Activated CD8-positive, alpha-beta memory T cell treated with anti-CD3 and anti-CD28 coated beads, Interleukin-2, amount 50 U/mL, for 24 hours (primary cell): ENCODE data around the gene NCF4.

Source experiments
- DNase-seq: peaks from one replicate; pipeline ENCODE4 v3.0.0-alpha.2; 2020; ENCODE audit errors: extremely low read depth

The NCF4 gene

DNA sequence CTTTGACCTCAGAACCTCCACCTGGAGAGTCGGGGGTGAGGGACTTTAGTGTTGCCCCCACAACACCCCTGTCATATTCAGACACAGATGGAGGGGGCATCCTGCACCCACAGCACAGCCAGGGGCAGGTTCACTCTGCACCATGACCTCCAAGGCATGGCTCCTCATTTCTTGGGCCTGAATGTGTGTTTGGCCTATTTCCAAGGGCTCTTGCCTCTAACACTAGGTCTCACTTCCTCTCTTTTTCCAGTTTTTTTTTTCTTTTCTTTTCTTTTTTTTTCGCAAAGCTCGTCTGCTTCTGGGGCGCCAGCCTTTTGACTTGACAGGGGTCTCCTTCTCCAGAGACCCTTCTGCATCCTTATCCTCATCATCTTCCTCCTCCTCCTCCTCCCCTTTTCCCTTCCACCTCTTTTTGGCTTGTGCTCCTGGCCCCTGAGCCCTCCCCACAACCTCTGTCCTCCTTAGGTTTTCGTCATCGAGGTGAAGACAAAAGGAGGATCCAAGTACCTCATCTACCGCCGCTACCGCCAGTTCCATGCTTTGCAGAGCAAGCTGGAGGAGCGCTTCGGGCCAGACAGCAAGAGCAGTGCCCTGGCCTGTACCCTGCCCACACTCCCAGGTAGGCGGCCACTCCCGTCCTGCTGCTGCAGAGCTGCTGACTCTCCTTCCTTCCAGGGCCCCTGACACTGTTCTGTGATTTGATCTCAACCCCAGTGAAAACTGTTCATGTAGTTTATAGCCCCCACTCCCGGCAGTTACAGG, 3.8 kb downstream of the NCF4 start:
- DNase-seq = no peak

- DNase-seq = no peak
Measured at GRCh38 chr22:36865346-36865745, 4.5 kb downstream of the NCF4 start.

- no peak for DNase-seq
Measured at GRCh38 chr22:36867695-36868094, 6.9 kb downstream of the NCF4 start.

GRCh38 chr22:36868546-36869181, 7.9 kb downstream of the NCF4 start:
- no peak for DNase-seq

GRCh38 chr22:36870250-36870649, 9.4 kb downstream of the NCF4 start:
- no peak for DNase-seq

GRCh38 chr22:36871669-36872081, 10.9 kb downstream of the NCF4 start:
- DNase-seq = no peak

DNA sequence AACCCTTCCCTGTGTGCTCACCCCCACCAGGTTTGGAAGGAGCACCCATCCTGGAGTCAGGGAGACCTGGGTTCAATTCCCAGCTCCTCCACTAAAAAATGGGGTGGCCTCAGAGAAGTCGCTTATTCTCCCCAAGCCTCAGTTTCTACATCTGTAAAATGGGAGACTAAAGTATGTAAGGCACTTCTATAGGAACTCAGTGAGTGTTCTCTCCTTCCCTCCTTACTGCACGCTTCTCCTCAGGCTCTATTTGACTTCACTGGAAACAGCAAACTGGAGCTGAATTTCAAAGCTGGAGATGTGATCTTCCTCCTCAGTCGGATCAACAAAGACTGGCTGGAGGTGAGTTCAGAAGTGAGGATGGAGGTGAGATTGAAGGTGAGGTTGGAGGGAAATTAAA, 11.3 kb downstream of the NCF4 start:
- DNase-seq = no peak

- DNase-seq = no peak
Measured at GRCh38 chr22:36872866-36873498, 12.2 kb downstream of the NCF4 start.

DNA sequence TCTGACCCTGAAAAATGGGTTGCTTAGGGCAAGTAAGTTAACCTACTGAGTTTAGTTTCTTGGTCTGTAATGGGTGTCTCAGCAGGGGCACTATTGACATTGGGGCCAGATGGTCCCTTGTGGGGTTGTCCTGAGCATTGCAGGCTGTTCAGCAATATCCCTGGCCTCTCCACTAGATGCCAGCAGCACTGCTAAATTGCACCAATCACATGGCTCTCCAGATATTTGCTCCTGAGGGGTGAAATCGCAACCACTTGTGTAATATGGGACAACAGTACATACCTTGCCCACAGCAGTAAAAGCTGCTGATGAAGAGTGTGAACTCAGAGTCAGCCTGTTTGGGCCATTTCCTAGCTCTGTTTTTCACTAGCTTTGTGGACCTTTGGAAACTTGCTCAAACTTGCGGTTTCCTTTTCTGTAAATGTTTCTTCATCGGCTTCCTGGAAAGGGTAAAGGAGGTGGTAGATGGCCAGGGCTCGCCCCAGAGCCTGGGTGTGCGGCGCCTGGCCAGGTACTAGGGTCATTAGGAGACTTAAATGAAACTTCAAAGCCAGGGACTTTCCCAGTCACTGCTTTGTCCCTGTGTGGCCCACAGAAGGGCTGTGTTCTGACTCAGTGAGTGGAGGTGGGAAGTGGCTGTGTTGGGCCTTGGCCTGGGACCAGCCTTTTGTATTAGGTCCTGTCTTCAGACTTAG, 13.0 kb downstream of the NCF4 start:
- DNase-seq = no peak

GRCh38 chr22:36874309-36874696, 13.5 kb downstream of the NCF4 start:
- no peak for DNase-seq

GRCh38 chr22:36874736-36875135, 13.9 kb downstream of the NCF4 start:
- no peak for DNase-seq

DNA sequence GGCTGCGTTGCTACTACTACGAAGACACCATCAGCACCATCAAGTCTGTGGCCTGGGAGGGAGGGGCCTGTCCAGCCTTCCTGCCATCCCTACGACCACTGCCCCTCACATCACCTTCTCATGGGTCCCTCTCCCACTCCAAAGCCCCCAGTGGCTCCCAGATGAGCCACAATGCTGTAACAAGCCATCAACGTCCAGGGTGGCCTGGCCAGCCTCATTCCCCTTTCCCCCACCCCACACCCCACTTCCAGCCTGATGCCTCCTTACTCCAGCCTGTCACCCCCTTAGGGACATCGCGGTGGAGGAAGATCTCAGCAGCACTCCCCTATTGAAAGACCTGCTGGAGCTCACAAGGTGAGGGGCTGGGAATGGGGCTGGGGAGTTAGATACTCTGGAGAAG, 14.9 kb downstream of the NCF4 start:
- no peak for DNase-seq

DNA sequence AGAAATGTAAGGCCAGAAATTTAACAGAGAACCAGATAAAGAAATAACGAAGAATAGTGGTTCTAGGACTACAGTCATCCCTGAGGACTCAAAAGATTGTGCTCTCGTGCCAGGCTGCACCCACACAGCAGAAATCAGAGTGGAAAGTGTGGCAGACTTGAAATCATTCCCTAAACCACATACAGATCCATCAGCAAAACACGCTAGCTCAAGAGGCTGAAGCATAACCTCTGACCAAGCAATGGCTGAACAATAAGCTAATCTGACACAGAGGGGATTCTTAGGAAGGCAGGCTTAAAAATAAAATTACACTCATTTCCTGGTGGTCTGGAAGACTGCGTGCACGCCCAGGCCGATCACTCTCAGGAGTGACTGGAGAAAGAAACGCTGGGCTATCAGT, 19.0 kb downstream of the NCF4 start:
- no peak for DNase-seq

GRCh38 chr22:36881504-36882245, 20.9 kb downstream of the NCF4 start:
- DNase-seq = no peak

DNA sequence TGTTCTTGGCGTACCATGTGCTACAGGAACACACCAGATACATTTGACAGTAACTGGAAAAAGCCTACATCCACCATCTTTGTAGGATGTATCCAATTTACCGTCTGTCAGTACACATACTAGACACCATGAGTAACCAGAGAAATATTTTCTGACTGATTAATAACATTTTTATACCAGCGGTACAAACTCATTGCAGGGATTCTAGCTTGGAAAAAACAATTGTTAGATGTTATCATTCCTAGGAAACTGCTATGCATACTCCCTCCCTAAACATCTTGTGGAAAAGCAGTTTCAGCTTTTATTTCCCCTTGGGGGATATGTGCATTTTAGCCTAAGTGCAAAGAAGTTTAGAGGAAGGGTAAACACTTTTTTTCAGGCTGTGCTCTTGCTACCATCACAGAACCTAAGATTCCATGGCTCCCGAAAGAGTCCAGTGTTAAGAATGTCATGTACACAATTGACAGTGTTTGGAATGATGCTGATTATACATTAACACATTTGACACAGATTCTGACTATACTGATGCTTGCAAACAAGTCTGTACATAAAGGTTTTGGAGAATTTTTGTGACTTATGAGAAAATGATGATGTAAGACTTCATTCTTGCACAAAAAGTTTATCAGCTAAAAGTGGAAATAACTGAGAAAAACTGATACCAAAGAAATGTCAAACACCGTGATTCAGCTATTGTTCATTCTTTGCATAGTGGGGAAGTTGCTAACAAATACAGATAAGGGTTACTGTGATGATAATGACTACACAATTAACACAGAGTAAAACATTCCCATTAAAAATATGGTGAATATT, 23.7 kb downstream of the NCF4 start:
- no peak for DNase-seq

DNA sequence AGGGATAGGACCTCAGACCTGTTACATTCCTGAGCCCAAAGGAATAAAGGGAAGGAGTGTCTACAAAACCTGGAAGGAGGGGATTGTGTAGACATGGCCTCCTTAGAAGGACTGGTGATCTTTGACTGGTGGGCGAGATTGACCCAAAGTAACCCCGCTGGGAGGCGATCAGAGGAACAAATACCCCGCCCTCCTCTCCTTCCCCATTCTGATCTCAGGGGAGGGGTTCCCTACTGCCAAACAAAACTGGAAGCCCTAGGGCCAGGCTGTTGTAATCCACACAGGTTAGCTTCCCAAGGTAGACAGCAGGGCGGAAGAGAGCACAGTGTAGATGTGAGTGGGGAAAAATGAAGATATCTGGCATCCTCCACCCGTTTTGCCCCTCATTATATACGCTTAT, 24.7 kb downstream of the NCF4 start:
- DNase-seq = no peak

- no peak for DNase-seq
Measured at GRCh38 chr22:36886016-36886415, 25.2 kb downstream of the NCF4 start.

DNA sequence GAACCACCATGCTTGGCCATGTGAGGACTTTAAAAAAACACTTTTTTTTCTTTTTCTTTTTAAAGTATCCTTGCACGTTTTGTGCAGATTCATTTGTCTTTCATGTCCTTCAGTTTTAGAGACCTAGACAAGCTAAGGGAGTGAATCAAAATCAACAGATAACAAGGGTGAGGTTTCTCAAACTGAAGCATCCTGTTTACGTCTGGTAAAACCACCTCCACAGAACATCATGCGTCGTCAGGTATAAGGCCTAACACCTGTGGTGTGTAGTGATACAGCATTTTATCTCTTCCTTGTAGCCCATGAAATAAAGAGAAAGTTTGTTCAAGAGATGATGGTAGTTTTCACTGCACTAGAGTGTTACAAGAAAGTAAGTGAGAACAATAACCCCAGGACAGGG, 26.4 kb downstream of the NCF4 start:
- DNase-seq = no peak

DNA sequence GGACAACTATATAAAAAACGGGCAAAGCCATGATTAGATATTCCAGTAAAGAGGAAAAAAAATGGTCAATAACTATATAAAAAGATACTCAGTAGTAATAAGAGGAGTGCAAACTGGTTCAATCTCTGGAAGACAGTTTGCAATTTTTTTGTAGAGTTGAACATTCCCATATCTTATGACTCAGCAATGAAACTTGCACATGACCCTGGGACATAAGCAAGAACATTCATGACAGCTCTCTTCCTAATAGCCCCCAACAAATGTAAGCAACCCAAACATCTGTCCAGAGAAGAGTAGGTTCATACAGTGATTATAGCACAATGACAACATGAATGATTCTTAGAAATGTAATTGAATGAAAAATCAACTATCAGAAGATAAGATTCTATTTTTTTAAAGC, 30.8 kb downstream of the NCF4 start:
- DNase-seq = no peak

DNA sequence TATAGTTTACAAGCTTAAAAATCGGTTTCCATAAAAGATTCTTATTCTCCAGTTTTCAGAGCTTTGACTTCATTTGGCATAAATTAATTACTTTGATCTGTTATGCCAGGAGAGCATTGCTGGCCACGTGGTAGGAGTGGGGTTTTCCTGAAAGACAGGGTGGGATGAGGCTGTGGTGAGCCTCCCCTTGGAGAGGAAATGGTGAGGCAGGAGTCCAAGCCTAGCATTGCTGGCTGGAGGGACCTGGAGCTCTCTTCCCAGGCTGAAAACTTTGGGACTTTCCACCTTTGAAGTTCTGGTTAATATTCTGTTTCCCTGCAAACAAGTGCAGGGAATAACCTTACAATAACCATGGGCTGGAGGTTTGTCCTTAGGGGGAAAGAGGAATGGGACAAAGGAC, 31.5 kb downstream of the NCF4 start:
- DNase-seq = no peak

DNA sequence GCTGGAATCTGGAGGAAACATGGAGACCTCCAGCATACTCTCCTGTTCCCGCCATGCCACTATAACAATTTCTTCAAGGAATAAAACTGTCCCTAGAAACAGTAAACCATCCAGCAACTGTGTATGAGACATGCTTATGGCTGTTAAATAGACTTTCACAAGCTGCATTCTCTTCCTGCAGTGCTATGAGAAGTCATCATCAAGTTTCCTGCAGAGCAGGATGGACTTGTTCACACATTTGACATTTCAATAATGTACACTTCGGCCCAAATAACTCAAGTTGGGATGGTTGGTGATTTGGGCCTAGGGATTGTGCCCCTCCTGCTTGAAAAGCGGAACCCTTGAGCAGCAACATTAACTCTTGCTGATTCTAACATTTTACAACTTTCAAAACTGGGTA, 32.5 kb downstream of the NCF4 start:
- no peak for DNase-seq
